SK-N-MC (cell line): Measurements from ENCODE around the gene PTPRC.

Source experiments
- EZH2 ChIP-seq: fragments of 200-600 bp; sonication (generic); IDR thresholded peaks from one replicate; pipeline ENCODE4 v1.6.1; 2017; ENCODE audit warnings: antibody characterized with exemption
- FOXP2 ChIP-seq: optimal IDR thresholded peaks from 2 replicates; pipeline ENCODE3; 2011; ENCODE audit warnings: mild to moderate bottlenecking, moderate library complexity; ENCODE audit not compliant: insufficient read depth; ENCODE audit errors: extremely low read length, control extremely low read depth
- POLR2AphosphoS5 ChIP-seq: IDR thresholded peaks from 2 replicates; pipeline ENCODE4 v1.6.1; 2012; ENCODE audit warnings: mild to moderate bottlenecking, low read depth, low read length, borderline replicate concordance

DNA sequence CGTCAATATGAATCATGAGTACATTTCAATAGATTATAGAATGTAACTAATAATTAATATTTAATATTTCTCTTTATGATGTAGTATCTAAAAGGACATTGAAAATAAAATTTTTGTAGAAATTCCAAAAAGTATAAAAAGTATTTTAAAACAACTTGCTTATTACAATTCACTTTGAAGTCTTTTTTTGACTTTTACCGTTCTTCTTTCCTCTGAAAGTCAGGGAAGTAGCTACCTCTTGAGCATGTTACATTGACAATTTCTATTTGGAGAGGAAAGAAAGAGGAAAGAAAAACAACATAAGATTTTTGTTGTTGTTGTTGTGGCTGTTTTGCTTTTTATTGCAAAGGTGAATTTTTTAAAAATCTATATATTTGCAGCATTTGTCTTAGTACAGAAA, 1.3 kb downstream of the PTPRC start:
- TF ChIP-seq EZH2 (no peak), POLR2AphosphoS5 (no peak), FOXP2 (no peak)
